ENCODE measurements around the gene TSPYL4.

GRCh38 chr6:116218866-116219265 lies 35.0 kb downstream of the TSPYL4 start:
- TF ChIP-seq REST (IDR thresholded peaks at IDR 0.05; ENCODE audit: insufficient read depth in 1 of 2, low read depth in 2 of 2, low read length in 2 of 2) (no peak), POLR2AphosphoS5 (IDR thresholded peaks at IDR 0.05; ENCODE audit: low read depth, low read length) (no peak), TAF1 (IDR thresholded peaks at IDR 0.05; ENCODE audit: borderline replicate concordance, insufficient read depth, low read length) (no peak), SIN3A (IDR thresholded peaks at IDR 0.05; ENCODE audit: borderline replicate concordance, insufficient read depth, low read length) (no peak)

All from PFSK-1 (cell line).